ENCODE measurements around the gene PTGER2. TPM values are rescaled to one million over a fixed set of nuclear protein-coding genes. Genes with fewer than 3 reads are reported as not detected.

PTGER2 gene
- total RNA-seq, 6 experiments from 2014 or later: 0.28 to 0.73 (median 0.37) TPM

GRCh38 chr14:52275372-52275771, 38.7 kb upstream of the PTGER2 start:
- H3K4me3 Mint-ChIP-seq: no peak overlapping the region
- no peaks in the 10 kb centered on the region for H3K36me3 Mint-ChIP-seq (ENCODE audit: low read depth)
- H3K4me1 Mint-ChIP-seq (ENCODE audit: low read depth): peaks cover 14% of the 10 kb centered on the region
- H3K9me3 Mint-ChIP-seq: no peaks in the 10 kb centered on the region
- peaks cover 18% of the 10 kb centered on the region for H3K27me3 Mint-ChIP-seq (ENCODE audit: insufficient read depth)
- TF ChIP-seq, protein P1, sequence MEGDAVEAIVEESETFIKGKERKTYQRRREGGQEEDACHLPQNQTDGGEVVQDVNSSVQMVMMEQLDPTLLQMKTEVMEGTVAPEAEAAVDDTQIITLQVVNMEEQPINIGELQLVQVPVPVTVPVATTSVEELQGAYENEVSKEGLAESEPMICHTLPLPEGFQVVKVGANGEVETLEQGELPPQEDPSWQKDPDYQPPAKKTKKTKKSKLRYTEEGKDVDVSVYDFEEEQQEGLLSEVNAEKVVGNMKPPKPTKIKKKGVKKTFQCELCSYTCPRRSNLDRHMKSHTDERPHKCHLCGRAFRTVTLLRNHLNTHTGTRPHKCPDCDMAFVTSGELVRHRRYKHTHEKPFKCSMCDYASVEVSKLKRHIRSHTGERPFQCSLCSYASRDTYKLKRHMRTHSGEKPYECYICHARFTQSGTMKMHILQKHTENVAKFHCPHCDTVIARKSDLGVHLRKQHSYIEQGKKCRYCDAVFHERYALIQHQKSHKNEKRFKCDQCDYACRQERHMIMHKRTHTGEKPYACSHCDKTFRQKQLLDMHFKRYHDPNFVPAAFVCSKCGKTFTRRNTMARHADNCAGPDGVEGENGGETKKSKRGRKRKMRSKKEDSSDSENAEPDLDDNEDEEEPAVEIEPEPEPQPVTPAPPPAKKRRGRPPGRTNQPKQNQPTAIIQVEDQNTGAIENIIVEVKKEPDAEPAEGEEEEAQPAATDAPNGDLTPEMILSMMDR (IDR thresholded peaks at IDR 0.05): no peak
- H3K27ac Mint-ChIP-seq: no peak overlapping the region
- no peak for DNase-seq

GRCh38 chr14:52277552-52277951, 36.6 kb upstream of the PTGER2 start:
- TF ChIP-seq, protein P1 (IDR thresholded peaks at IDR 0.05): no peak
- H3K27ac Mint-ChIP-seq: no peak overlapping the region
- H3K27me3 Mint-ChIP-seq (ENCODE audit: insufficient read depth): peaks cover 14% of the 10 kb centered on the region
- no peaks in the 10 kb centered on the region for H3K9me3 Mint-ChIP-seq
- no peaks in the 10 kb centered on the region for H3K36me3 Mint-ChIP-seq (ENCODE audit: low read depth)
- peaks cover 15% of the 10 kb centered on the region for H3K4me1 Mint-ChIP-seq (ENCODE audit: low read depth)
- H3K4me3 Mint-ChIP-seq: no peak overlapping the region
- no peak for DNase-seq

- Mint-ChIP-seq H3K27ac (no peak overlapping the region), H3K4me3 (no peak overlapping the region), H3K36me3 (ENCODE audit: low read depth) (no peaks in the 10 kb centered on the region), H3K9me3 (no peaks in the 10 kb centered on the region), H3K27me3 (ENCODE audit: insufficient read depth) (peaks cover 14% of the 10 kb centered on the region), H3K4me1 (ENCODE audit: low read depth) (peaks cover 20% of the 10 kb centered on the region)
- peak; percentile 57 for DNase-seq
- TF ChIP-seq, protein P1 (IDR thresholded peaks at IDR 0.05): no peak
These were observed 34.7 kb upstream of the PTGER2 start for GRCh38 chr14:52279408-52279807.

DNA sequence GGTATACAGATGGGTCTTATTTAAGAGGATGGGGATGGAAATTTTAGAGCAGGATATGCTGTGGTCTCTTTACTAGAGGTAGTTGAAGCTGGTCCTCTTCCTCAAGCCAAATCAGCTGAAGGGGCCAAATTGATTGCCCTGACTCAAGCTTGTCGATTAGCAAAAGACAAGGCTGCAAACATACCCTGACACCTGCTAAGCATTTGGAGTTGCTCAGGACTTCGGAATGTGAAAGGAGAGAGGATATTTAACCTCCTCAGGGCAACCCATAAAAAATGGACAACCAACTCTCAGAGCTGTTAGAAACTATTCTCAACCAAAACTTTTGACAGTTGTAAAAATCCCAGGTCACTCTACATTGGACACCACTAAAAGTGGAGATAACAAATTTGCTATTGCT, 31.0 kb upstream of the PTGER2 start:
- no peak overlapping the region for H3K27ac Mint-ChIP-seq
- H3K4me1 Mint-ChIP-seq (ENCODE audit: low read depth): peaks cover 20% of the 10 kb centered on the region
- DNase-seq: no peak
- peaks cover 14% of the 10 kb centered on the region for H3K27me3 Mint-ChIP-seq (ENCODE audit: insufficient read depth)
- H3K4me3 Mint-ChIP-seq: no peak overlapping the region
- no peaks in the 10 kb centered on the region for H3K36me3 Mint-ChIP-seq (ENCODE audit: low read depth)
- TF ChIP-seq, protein P1 (IDR thresholded peaks at IDR 0.05): no peak
- no peaks in the 10 kb centered on the region for H3K9me3 Mint-ChIP-seq

DNA sequence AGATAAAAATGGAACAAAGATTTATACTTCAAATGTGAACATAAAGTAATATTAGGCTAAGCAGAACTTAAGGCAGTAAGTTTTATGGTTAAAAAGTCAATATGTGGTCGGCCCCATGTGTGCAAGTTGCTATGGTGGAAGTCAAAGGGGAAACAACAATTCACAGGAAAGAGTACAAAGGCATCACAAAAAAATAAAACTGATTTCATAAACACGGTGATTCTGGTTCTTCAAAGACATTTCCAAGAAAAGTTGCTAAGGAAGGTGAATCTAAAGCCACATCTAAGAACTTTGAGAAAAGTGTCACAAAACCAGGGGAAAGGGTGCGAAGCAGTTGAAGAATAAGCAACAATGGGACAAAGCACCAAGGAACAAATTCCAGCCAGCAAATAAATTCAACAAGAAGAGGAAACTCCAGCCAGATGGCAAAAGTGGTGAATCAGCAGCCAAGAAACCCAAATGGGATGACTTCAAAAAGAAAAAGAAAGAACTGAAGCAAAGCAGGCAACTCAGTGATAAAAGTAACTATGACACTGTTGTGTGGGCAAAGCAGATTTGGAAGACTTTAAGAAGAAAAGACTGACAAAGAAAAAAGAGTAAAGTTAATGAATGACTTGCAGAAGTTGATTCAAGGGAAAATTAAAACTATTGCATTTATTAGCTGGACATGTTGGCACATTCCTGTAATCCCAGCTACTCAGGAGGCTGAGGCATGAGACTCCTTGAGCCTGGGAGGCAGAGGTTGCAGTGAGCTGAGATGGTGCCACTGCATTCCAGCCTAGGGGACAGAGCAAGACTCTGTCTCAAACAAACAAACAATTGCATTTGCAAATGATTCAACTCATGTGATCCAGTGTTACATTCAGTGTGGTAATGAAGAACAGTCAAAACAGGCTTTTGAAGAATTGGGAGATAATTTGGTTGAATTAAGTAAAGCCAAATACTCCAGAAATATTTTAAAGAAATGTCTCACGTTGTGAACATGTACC, 27.2 kb upstream of the PTGER2 start:
- Mint-ChIP-seq H3K9me3 (no peaks in the 10 kb centered on the region), H3K36me3 (ENCODE audit: low read depth) (no peaks in the 10 kb centered on the region), H3K4me1 (ENCODE audit: low read depth) (peaks cover 5% of the 10 kb centered on the region; the same call in 1 of the 2 replicates), H3K27me3 (ENCODE audit: insufficient read depth) (peaks cover 27% of the 10 kb centered on the region), H3K4me3 (no peak overlapping the region), H3K27ac (no peak overlapping the region)
- TF ChIP-seq, protein P1 (IDR thresholded peaks at IDR 0.05): no peak
- no peak for DNase-seq

Data from HFFc6 (cell line).